NCI-H1105 treated with DMSO at 0.1 percent for 48 hours (cell line): ENCODE measurements around the gene SERPINA12.
"Not testable (repeated sequence)": the region's sequence is repeated elsewhere in the genome, so short reads cannot be mapped to it uniquely, and the experiment has no call there.

Experiments
- DNase-seq: peaks from one replicate; lab custom pipeline; 2025; lab: John Stamatoyannopoulos, UW

The SERPINA12 gene

GRCh38 chr14:94491511-94491910 lies 17.8 kb downstream of the SERPINA12 start:
- no peak for DNase-seq

- DNase-seq, result no peak
Measured at GRCh38 chr14:94489336-94489735, 19.9 kb downstream of the SERPINA12 start.

DNA sequence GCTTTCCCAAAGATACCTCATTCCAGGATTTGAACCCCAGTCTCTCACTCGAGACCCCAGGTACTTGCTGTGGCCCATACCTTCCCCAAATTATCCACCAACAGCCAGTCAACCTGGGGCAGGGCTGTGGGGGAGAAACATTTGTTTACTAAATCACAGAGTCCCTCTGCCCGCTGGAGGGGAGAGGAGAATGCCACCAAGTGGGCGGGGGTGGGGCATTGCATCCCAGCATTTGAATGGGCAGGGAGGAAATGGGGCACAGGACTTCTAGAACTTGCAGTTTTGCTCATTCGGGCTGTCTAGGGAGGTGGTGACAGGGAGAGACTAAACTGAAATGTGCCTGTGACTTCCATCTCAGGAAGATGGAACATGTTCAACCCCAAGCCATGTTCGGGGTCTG lies 22.4 kb downstream of the SERPINA12 start:
- no peak for DNase-seq

- DNase-seq, result peak; percentile 56
Measured at GRCh38 chr14:94485944-94486841, 23.1 kb downstream of the SERPINA12 start.

- DNase-seq, result no peak
Measured at GRCh38 chr14:94484481-94484880, 24.8 kb downstream of the SERPINA12 start.

DNA sequence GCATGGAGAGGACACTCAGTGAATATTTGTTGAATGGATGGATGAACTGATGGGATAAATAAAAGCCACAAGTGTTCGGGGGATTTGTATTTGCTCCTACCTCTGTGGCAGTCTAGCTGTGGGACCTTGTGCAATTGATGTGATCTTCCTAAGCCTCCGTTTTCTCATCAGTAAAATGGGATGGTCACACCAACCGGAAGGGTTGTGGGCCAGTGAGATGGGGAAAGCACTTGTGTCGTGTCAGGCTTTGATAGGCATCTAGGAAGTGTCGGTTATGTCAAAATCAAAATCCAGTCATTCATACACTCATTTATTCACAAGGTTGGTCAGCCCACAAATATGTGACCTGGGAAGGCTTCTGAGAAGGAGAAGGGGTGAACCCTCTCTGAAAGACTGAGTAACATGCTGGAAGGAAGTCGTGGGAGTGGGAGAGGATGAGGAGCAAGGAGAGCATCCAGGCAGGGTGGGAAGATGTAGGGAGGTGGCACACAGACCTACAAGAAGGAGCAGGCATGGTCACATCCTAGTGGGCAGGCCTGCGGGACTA lies 25.5 kb downstream of the SERPINA12 start:
- DNase-seq, result no peak

DNA sequence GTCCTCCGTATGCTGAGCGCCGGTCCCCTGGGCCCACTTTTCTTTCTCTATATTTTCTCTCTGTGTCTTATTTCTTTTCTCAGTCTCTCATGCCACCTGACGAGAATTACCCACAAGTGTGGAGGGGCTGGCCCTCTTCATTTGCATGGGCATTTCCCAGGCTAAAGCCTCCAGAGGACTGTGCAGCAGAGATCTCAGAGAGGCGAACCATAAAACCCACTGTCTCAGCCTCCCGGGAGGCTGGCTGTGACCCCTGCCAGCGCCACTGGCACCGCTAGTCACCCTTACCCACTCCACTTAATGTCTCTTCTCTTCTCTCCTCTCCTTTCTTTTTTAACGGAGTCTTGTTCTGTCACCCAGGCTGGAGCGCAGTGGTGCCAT lies 26.2 kb downstream of the SERPINA12 start:
- DNase-seq, result no peak

GRCh38 chr14:94482132-94483070 lies 26.9 kb downstream of the SERPINA12 start:
- DNase-seq, result not testable (repeated sequence)

GRCh38 chr14:94481468-94482131 lies 27.7 kb downstream of the SERPINA12 start:
- DNase-seq, result no peak

- DNase-seq, result no peak
Measured at GRCh38 chr14:94480809-94481208, 28.5 kb downstream of the SERPINA12 start.

GRCh38 chr14:94478420-94478819 lies 30.8 kb downstream of the SERPINA12 start:
- DNase-seq, result no peak

DNA sequence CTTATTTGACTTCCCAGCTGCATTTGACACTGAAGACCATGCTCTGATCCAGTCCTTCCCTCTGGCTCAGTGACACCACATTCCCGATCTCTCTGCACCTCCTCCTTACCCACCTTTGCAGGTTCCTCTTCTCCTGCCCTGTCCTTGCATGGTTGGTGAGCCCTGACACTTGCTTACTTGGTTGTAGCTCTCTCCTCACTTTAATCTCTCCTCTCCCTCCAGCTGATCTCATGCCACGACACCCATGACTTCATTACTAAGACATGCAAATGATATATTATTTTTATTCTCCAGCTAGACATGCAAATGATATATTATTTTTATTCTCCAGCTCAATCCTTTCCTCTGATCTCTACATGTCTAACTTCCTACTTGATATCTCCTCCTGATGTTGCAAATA lies 33.2 kb downstream of the SERPINA12 start, which contains the start of gene SERPINA9:
SERPINA9 (minus strand) TSS at position 175 of the 400 bp plus-strand sequence. CDS start 6,357 bp downstream, outside the sequence.
- no peak for DNase-seq

DNA sequence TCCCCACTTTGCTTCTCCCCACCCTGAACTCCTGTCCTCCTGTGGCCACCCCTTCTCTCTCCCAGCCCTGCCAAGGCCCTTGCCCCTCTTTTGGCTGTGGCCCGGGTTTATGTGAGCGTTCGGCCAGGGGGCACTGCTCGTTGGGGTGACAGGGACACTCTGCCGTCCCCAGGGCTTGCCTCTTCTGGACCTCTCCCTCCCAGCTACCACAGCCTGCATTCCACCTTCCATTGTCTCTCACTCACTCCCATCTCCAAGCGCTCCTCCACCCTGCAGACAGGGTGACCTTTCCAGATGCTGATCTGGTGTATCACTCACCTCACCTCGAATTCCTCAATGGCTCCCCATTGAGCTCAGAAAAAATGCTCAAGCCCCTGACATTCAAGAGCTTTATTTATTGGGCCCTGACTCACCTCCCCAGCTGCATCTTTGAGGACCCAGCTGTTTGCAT lies 34.7 kb downstream of the SERPINA12 start:
- DNase-seq, result no peak

DNA sequence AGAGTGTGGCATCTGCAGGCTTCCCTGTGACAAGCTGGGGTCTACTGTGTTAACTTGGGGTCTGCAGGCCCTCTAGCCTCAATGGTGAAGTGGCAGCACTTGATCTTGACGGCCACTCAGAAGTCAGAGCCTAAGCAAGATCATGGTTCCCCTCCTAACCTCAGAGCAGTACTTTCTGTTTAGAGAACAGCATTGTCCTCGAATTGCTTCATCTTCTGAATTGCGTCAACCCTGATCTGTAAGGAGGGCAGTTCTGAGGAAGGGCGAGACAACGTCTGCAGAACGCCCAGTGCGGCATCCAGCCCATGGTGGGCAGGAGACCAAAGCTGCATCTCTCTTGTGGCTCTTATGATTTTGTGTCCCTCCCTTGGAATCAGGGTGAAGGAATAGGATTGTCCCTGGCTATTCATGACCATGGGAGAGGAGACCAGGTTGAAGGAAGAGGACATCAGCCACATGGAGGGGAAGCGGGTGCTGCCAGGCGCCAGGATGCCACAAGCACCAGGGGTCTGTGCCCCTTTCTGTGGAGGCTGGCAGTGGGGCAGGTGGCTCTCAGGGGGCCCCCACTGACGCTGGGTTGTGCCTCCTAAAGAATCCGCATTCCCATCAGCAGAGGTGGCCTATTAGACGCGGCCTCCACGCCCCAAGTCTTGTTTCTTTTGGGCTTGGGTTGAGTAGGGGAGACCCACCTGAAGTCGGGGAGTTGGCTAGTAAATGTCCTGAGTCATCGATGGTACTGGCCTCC lies 35.4 kb downstream of the SERPINA12 start:
- no peak for DNase-seq

DNA sequence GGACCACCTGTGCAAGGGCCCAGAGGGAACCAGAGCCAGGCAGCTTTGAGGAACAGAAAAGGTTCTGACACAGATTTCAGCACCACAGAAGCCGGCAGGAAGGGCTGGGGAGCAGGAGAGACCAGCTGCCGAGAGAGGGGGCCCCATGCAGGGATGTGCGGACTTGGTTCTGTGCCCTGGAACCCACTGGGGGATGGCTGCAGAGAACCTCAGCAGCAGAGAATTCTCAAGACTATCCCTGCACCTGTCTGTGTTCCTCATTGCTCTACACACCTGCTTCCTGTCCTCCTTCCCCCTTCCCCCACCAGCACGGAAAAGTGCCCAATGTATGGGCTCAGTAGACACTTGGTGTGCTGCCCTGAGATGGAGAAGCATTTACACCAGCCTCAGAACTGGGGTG lies 36.4 kb downstream of the SERPINA12 start:
- no peak for DNase-seq

DNA sequence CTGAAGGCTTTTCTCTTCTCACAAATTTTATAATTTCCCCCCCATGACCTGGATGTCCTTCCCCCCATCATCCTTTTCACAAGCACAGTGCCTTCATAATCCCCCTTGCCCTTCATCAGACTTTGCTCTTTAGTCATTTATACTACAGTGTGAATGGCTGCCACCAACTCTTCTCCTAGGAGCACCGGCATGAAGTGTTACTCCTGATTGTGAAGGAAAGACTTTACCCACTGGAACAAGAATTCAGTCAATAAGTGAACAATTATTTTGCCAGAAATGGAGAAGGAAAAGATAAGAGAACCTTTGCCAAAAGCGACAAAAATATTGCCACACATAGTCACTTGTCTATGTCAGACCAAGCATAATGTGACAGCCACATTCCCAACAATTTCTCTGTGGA lies 38.2 kb downstream of the SERPINA12 start:
- no peak for DNase-seq

GRCh38 chr14:94470311-94470710 lies 39.0 kb downstream of the SERPINA12 start:
- no peak for DNase-seq

- DNase-seq, result no peak
Measured at GRCh38 chr14:94469261-94469660, 40.0 kb downstream of the SERPINA12 start.

- DNase-seq, result no peak
Measured at GRCh38 chr14:94467728-94468520, 41.3 kb downstream of the SERPINA12 start.

GRCh38 chr14:94466706-94467370 lies 42.4 kb downstream of the SERPINA12 start:
- no peak for DNase-seq
